GM21723 (cell line): Measurements from ENCODE around the gene MAGI1.

Experiments used
- ATAC-seq: cut with Tn5 transposase; IDR thresholded peaks from one replicate; pipeline ENCODE4 v1.9.1; 2021; ENCODE audit warnings: mild to moderate bottlenecking, moderate library complexity; ENCODE audit not compliant: unreplicated experiment

MAGI1 gene

DNA sequence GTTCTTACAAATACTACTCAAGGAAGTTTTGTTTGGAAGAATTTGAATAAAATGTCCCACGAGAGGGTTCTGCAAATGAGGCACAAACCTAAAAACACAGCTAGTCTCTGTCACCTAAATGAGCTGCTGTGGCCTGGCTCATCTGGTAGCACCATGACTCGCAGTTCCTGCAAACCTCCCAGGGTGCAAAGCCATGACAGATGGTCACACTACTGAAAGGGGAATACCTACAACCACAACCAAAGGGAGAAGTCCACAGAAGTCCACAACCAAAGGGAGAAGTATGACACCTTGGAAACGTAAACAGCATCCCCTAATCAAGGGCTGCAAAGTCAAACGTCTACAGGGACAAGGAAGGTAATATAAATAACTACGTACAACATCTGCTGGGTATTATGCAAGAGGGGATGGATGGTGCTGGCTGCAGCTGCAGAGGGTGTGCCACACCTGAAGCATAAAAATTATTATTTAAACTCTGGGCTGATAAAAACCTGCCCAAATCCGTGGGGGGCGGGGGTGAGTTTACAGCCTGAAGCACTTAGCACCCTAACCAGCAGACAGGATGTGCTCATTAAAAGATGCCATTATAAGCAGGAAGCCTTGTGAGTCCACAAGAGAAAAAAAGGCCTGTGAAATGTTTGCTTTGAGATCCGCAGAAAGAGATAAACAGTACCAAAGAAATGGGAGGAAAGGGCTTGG is 184.0 kb downstream of the MAGI1 start:
- no peak for ATAC-seq

DNA sequence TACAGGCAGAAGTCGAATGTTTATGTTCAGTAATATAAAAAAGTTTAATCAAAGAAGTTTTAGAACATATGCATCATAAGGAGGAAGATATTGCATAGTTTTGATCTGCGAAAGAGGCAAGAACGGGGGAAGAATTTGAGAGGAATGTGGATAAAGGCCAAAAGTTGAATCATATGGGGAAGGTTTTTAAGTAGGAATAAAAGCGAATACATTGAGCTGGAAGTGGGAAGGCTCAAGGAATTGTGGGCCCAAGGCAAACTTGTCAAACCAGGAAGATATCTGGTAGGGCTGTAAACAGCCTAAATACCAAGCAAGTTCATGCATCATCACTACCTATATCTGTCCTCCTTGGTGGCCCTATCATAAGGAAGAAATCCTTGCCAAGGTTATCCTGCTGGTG is 186.9 kb downstream of the MAGI1 start:
- ATAC-seq: no peak

DNA sequence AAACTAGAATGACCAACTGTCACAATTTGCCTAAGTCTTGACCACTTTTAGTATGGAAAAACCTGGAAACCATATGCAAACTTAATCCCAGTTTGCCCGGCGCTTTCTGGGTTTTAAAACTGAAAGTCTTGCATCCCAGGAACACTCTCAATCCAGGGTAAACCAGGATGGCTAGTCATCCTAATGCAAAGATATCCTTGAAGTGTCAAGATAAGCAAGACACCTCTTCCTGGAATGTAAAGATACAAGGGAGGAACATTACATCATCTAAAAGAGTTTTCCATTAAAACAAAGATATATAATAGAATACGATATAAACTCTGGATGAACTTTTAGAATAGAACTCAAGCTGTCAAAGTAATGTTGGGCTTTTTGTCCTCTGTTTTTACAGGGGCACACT is 188.5 kb downstream of the MAGI1 start:
- no peak for ATAC-seq

DNA sequence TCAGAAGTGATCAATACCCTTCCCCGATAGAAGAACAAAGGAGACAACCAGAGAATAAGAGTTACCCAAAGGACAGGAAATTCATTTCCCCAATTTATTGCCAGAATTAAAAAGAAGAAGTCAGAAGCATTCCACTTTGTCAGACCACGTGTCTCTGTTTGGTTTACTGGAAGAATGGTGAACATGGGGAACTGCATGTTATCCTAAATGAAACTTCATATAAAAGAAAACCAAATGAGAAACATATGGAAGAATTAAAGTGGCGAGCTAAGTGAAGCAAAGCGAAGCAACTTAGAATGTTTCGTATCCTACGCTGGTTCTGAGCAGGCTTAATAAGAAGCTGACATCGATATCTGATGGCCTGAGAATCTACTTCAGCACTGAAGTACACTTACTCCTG is 190.7 kb downstream of the MAGI1 start:
- no peak for ATAC-seq

DNA sequence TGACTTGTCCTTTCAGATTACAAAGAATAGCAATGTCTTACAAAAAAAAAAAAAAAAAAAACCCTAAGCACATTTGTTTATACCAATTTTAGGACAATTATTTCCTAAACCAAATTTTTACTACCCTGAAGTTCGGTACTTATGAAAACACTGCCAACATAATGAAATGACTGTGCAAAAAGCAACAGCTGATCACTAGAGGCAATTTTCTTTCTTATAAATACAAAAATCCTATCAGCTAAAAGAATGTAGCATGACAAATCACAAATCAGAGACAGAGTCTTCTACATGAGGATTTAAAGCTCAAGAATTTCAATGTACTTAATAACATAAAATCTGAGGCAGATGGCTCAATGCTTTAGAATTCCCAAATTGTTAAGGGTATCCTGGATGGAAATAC is 191.8 kb downstream of the MAGI1 start:
- no peak for ATAC-seq

DNA sequence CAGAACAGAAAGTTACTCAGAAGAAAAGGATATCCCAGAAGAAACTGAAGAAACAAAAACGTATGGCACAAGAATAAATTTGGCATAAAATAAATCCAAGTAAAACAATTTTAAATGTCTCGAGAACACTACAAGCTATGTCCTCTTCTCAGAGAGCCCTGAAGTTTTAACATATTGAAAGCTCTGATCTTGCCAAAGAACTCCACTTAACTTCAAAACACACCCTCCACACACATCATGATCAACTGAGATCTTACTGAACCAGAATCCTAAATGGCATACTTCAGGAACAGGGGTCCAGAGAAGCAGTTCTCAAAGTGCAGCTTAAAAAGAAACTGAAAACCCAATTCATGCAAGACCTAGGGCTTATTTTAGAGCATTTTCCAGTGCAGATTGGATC is 194.3 kb downstream of the MAGI1 start:
- no peak for ATAC-seq

DNA sequence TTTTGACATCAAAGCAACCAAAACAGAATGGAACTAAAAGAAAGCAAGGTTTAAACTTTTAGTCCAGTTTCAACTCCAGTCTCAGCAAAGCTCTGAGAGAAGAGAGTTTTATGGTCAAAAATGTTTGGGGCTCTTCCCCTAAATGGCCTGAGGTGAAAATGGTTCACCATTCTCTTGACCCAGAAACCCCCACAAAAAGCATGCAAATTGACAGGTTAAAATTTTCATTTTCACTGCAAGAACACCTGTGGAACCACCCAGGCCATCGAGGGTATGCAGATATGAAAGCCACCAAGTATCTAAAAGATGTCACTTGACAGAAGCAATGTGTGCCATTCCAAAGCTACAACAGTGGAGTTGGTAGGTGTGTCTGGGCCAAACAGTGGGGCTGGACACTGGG is 195.0 kb downstream of the MAGI1 start:
- ATAC-seq: no peak

DNA sequence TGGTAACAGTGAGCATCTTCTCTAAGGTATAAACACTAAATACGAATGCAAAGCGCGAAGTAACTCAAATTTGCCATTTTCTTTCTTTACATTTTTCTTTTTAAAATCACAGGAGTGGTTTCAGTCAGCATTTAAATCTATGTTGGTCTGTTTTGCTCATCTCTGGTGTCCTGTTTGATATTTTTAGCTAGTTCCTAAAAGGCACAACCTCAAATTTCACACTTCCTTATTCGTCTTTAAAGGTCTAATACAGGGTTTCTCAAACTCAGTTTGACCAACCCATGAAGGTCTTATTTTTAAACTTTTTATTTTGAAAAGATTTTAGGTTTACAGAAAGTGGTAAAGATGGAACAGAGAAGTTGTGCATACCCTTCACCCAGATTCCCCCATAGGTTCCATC is 201.1 kb downstream of the MAGI1 start:
- ATAC-seq: no peak

DNA sequence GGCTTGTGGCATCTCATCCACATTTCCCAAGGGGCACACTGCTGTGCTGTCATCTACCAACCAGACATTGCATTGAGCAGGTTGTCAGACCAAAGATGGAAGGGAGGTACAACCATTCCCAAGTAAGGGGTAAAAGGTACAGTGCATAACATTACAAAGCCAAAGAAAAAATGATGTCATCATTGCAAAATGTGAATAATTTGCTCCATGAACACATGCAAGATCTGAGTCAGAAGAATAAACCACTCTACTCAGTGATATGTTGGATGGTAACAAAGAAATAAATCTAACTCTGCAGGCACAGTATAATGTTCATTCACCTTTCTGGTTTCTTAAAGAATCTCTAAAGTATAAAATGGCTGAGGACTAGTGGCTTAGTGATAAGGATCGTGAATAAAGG is 202.7 kb downstream of the MAGI1 start:
- ATAC-seq: no peak

DNA sequence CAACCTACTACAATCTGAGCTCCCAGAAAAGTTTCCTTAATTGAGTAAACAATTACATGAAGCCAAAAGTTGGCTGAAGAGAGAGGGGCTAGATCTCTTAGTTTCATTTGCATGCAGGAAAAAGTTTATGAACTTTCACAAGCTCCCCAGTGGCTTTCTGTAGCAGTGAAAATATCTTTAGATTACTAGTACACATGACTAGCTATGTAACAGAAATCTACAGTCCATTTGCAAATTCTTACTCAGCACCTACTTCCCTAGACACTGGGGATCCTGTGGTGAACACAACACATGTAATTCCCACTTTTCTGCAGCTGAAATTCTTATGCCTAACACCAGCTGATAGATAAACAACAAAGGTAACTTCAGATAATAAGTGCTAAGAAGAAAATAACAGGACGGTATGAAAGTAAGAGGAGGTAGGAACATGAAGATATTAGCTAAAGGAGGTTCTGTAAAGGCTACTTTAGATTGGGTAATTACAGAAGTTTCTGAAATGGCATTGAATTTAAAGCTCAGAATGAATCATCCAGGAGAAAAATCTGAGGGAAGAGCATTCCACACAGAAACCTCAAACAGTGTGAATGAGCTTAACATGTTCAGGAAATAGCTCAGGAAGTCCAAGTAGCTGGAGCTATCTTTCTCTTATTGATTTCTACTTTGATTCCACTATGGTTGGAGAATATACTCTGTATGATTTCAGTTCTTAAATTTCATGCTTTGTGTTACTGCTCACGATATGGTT is 204.8 kb downstream of the MAGI1 start:
- ATAC-seq: no peak

DNA sequence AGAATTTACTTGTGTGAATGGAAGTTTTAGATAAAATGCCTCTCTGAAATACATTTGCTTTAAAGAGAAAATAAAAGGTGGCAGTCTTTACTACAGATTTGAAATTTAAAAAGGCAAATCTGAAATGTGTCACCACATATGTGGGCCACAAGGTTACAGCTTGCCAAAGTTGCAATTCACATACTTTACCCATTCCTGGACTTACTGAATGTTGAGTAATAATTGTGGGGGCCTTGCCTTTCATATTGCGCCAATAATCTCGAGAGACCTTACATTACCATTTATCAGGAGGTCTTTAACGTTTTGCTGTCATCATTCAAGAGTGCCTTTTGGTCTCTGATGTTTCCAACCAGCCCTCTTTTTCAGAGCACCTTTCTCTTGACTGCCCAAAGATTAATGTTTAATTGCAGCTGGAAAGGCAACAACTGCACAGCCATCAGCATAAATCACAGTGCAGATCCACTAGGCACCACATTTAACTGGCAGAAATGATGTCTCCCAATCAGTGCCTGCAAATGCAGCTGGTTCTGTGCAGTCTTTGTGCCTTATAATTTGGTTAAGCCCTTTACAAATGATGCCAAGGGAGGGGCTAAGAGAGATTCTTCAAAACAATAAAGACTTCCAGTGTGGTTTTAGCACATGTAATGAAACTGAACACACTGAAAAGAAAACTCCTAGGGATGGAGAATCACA is 206.8 kb downstream of the MAGI1 start:
- no peak for ATAC-seq

DNA sequence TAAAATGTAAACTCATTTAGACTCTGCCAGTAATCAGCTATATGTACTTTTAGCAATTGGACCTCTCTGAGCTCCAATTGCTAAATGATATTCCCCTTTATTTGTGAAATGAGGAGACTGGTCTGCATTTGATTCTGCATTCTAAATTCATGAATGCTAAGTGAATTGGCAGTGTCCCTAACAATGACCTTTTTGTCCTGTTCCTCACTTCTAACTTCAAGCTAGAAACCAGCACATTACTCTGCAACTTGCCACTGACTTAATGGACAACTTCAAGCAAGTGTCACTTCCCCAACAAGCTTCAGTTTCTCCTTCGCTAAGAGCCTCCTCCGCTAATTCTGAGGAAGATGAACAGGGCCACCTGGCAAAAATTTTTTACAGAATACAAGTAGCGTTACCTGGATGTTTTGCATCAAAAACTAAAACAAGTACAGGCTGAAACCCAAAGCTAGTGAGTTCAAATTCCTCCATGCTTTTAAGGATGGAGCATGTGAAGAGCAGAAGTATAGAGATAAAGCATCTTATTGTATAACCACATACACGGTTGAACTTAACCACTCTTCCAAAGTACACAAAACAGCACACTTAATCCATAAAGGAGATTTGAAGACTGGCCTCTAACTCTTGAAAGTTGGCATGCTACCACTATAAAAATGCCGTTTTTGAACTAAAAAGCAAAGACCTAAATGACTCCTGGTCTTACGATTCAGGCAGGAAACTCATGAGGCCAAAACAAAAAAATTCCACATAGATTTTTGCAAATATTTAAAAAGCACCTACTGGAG is 207.6 kb downstream of the MAGI1 start:
- no peak for ATAC-seq

DNA sequence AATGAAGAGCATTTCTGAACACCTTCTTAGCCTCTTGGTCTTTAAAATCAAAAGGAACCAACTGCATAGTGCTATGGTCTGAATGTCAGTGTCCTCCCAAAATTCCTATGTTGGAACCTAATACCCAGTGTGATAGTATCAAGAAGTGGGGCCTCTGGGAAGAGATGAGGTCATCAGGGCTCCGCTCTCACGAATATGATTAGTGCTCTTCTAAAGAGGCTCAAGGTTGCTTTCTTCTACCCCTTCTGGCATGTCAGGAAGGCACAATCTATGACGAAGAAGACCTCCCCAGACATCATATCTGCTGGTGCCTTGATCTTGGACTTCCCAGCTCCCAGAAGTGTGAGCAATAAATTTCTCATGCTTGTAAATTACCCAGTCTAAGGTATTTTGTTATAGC is 209.5 kb downstream of the MAGI1 start:
- no peak for ATAC-seq

DNA sequence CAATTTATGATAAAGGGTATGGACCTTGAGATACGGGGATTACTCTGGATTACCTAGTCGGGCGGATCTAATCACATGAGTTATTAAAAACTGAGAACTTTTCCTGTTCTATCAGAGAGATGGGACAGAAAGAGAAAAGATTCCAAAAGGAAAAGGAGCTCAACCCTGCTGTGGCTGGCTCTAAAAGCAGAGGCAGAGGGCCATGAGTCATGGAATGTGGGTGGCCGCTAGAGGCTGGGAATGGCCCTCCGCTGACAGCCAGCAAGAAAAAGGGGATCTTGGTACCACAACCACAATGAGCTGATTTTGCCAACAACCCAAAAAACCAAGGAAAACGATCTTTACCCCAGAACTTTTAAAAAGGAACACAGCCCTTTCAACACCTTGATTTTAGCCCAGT is 210.0 kb downstream of the MAGI1 start:
- ATAC-seq: no peak

DNA sequence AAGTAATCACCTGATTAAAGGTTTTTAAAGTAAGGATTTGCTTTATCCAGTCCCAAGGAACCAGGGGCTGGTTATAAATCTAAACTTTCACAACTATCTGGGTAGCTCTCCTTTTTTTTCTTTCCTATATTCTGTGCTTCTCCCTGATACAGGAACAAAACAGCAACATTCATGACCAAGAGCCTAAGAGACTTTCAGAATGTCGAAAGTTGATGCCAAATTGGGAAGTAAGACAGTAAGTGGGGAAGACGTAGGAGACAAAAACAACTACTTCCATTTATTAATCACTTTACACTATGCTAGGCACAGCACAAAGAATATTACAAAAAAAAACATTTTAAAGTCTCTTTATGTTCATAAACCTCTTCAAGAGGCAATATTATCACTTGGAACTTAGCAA is 211.6 kb downstream of the MAGI1 start:
- no peak for ATAC-seq

DNA sequence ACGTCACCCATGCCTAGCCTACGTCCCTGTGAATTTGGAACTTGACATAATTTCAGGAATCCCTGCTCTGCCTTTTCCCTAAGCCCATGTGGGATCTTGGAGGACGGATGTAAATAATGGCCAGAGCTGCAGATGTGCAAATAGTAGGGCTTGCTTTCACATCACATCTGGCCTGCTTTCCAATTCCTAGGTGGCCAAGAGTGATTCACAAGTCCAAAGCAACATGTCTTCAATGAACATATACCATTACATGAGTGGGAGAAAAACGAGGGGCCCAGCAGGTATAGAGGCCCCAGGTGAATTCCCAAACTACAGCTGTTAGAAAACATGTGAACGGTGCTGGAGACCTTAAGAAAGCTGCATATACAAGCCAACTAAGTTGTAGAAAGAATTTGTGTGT is 214.6 kb downstream of the MAGI1 start:
- no peak for ATAC-seq

DNA sequence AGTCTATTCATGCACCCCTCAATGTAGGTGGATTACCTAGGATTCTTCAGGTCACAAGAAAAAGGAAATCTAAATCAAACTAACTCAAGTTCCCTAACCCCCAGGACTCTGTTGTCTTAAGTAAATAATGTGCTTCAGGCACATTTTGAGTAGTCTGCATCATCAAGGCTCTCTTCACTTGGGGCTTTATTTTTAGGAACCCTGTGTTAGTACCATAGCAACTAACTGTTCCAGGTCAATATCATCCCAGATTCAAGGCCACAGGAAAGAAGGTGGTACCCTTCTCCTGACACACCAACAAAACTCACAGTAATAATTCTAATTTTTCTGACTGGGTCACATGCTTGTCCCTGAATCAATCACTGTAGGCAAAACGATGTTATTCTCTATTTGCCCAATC is 218.1 kb downstream of the MAGI1 start:
- no peak for ATAC-seq

DNA sequence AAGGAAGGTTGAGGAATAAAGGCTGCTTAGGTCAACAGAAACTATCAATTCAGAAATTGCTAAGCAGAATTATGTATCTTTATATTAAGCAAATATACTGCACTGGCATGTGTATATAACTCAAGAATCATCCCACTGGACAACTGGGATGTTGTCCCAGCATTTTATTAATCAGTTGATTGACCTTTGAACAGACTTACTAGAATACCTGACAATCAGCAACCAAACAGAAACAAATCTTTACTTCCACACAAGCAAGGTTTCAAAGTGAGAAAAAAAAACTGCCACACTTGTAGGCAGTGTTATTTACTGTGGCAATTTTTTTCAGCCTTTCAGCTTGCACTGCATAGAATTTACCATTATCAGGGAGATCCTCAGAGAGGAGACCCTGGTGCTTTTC is 218.8 kb downstream of the MAGI1 start:
- ATAC-seq: no peak

DNA sequence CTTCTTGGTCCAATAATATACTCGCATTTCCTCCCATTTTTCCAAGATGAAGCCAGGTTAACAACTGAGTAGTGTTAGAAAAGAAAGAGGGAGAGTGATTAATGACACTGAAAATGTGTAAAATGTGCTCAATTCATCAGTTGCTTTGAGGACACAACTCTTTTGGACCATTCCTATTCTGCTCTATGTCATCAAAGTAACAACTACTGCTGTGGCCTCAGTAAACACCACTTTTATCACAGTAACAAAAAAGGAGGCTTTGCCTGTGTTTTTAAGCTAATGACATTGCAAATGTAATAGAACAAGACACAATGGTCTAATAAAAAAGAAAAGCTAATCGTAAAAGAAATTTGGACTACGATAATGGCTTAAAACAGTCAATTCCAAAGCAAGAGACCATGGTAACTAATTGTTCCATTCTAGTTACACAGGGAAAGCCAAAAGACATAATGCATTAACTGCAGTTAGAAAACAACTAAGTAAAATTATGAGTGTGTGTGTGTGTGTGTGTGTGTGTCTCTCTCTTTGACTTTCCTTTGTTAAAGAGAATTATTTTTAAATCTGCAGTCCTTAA is 221.1 kb downstream of the MAGI1 start:
- no peak for ATAC-seq

DNA sequence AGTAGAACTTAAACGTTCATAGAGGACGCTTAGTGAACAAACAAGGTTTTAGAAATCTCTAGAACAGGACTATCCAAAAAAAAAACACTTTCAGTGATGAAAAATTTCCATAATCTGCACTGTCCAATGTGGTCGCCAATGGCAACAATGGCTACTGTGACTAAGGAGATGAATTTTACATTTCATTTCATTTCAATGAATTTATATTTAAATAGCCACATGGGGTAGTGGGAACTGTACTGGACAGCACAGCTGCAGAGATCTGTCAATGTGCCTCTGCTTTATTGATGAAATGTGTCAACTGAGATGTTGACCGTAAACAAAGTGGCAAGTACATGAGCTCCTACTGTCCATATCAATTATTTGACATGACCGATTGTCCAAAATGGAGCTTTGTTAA is 222.5 kb downstream of the MAGI1 start:
- no peak for ATAC-seq
